GF-D8 (cell line): ENCODE measurements around the gene SYNJ2BP.
"Not testable (repeated sequence)": the region's sequence is repeated elsewhere in the genome, so short reads cannot be mapped to it uniquely, and the experiment has no call there.

Source experiments
- DNase-seq: peaks from one replicate; lab custom pipeline; 2025; lab: John Stamatoyannopoulos, UW

The SYNJ2BP gene

GRCh38 chr14:70416725-70417349, at the start of gene SYNJ2BP:
SYNJ2BP (minus strand) TSS chr14:70417090; CDS start chr14:70416963, 127 bp downstream.
- no peak for DNase-seq

- no peak for DNase-seq
Measured at GRCh38 chr14:70454731-70455130, 37.8 kb upstream of the SYNJ2BP start.

- no peak for DNase-seq
Measured at GRCh38 chr14:70451874-70452273, 35.0 kb upstream of the SYNJ2BP start, which contains the start of gene ADAM21. ADAM21 (plus strand) TSS chr14:70452174; CDS start chr14:70457500, 5,326 bp downstream.

- DNase-seq = no peak
Measured at GRCh38 chr14:70448633-70449340, 31.9 kb upstream of the SYNJ2BP start.

GRCh38 chr14:70442750-70443149, 25.9 kb upstream of the SYNJ2BP start:
- no peak for DNase-seq

GRCh38 chr14:70441641-70442040, 24.8 kb upstream of the SYNJ2BP start:
- DNase-seq = no peak

- no peak for DNase-seq
Measured at GRCh38 chr14:70436867-70437266, 20.0 kb upstream of the SYNJ2BP start.

GRCh38 chr14:70426555-70426954, 9.7 kb upstream of the SYNJ2BP start:
- not testable (repeated sequence) for DNase-seq

GRCh38 chr14:70425354-70425753, 8.5 kb upstream of the SYNJ2BP start:
- DNase-seq = no peak

- no peak for DNase-seq
Measured at GRCh38 chr14:70422538-70422937, 5.6 kb upstream of the SYNJ2BP start.

GRCh38 chr14:70419270-70419931, 2.5 kb upstream of the SYNJ2BP start:
- not testable (repeated sequence) for DNase-seq

- no peak for DNase-seq
Measured at GRCh38 chr14:70416338-70416724, 559 bp downstream of the SYNJ2BP start.

- DNase-seq = no peak
Measured at GRCh38 chr14:70415788-70416187, 1.1 kb downstream of the SYNJ2BP start.

- DNase-seq = no peak
Measured at GRCh38 chr14:70407621-70408020, 9.3 kb downstream of the SYNJ2BP start.

- not testable (repeated sequence) for DNase-seq
Measured at GRCh38 chr14:70406216-70406615, 10.7 kb downstream of the SYNJ2BP start.

- not testable (repeated sequence) for DNase-seq
Measured at GRCh38 chr14:70403335-70403734, 13.6 kb downstream of the SYNJ2BP start.

- DNase-seq = no peak
Measured at GRCh38 chr14:70401643-70402042, 15.2 kb downstream of the SYNJ2BP start.

- no peak for DNase-seq
Measured at GRCh38 chr14:70398706-70399431, 18.0 kb downstream of the SYNJ2BP start.

GRCh38 chr14:70398280-70398679, 18.6 kb downstream of the SYNJ2BP start:
- no peak for DNase-seq

- DNase-seq = no peak
Measured at GRCh38 chr14:70397746-70398145, 19.1 kb downstream of the SYNJ2BP start.

GRCh38 chr14:70394674-70395306, 22.1 kb downstream of the SYNJ2BP start:
- DNase-seq = no peak

- no peak for DNase-seq
Measured at GRCh38 chr14:70392676-70393075, 24.2 kb downstream of the SYNJ2BP start.
